Hepatocyte (in vitro differentiated cells): ENCODE measurements around the gene C7orf57.

Source experiments
- EZH2phosphoT487 ChIP-seq: fragments of 200-600 bp; sonication (generic); IDR thresholded peaks from one replicate; pipeline ENCODE4 v1.6.1; 2018; ENCODE audit warnings: antibody characterized with exemption, mild to moderate bottlenecking, low read depth, moderate library complexity; ENCODE audit not compliant: unreplicated experiment, severe bottlenecking
- TF ChIP-seq, protein P1 (sequence below): fragments of 200-600 bp; sonication (generic); IDR thresholded peaks from 2 replicates; pipeline ENCODE4 v1.5.1; 2016; ENCODE audit warnings: antibody characterized with exemption, mild to moderate bottlenecking; ENCODE audit not compliant: poor library complexity

DNA sequence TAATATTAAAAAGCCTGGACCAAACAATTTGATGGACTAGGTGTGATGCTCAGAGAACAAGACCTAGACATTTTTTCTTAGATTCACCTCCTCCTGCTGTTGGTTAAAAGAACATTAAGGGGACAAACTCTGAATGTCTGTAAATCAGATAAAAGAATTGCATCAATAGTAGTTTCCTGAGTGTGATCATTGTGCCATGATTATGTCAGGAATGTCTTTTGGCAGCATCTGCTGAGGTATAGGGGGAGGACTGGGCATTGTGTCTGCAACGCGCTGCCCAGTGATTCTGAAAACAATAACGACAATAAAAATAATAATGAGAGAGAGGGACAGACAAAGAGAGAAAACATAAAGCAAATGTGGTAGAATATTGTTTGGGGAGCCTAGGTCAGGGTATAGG lies 6.9 kb downstream of the C7orf57 start:
- TF ChIP-seq, protein P1, sequence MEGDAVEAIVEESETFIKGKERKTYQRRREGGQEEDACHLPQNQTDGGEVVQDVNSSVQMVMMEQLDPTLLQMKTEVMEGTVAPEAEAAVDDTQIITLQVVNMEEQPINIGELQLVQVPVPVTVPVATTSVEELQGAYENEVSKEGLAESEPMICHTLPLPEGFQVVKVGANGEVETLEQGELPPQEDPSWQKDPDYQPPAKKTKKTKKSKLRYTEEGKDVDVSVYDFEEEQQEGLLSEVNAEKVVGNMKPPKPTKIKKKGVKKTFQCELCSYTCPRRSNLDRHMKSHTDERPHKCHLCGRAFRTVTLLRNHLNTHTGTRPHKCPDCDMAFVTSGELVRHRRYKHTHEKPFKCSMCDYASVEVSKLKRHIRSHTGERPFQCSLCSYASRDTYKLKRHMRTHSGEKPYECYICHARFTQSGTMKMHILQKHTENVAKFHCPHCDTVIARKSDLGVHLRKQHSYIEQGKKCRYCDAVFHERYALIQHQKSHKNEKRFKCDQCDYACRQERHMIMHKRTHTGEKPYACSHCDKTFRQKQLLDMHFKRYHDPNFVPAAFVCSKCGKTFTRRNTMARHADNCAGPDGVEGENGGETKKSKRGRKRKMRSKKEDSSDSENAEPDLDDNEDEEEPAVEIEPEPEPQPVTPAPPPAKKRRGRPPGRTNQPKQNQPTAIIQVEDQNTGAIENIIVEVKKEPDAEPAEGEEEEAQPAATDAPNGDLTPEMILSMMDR = no peak
- no peak for TF ChIP-seq EZH2phosphoT487
